SK-N-MC (cell line): ENCODE results near the gene TMSB15B.
"Not testable (repeated sequence)": the region's sequence is repeated elsewhere in the genome, so short reads cannot be mapped to it uniquely, and the experiment has no call there.

ENCODE experiments used
- EZH2 ChIP-seq: fragments of 200-600 bp; sonication (generic); IDR thresholded peaks from one replicate; pipeline ENCODE4 v1.6.1; 2017; ENCODE audit warnings: antibody characterized with exemption
- FOXP2 ChIP-seq: optimal IDR thresholded peaks from 2 replicates; pipeline ENCODE3; 2011; ENCODE audit warnings: mild to moderate bottlenecking, moderate library complexity; ENCODE audit not compliant: insufficient read depth; ENCODE audit errors: extremely low read length, control extremely low read depth
- POLR2AphosphoS5 ChIP-seq: IDR thresholded peaks from 2 replicates; pipeline ENCODE4 v1.6.1; 2012; ENCODE audit warnings: mild to moderate bottlenecking, low read depth, low read length, borderline replicate concordance

DNA sequence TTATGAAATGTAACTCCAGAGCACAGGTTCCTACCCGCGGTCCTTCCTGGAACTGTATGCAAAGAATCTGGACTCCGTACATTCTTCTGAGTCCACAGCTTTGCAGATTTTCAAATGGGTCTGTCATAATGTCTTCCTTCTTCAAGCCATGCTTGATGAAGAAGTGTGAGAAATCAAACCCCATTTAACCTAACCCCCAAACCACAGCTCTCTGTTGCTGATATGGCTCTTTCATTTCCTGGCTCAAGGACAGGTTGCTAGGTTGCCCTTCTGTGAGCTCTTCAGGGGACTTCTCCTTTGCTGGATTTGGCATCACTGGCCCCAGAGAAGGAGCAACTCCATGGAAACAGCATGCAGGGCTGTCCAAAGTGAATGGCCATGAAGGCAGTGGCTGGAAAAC, 41.9 kb upstream of the TMSB15B start:
- TF ChIP-seq POLR2AphosphoS5, EZH2, FOXP2: not testable (repeated sequence)
